HCT116 (cell line): Measurements from ENCODE around the gene ANAPC1. TPM values are rescaled to one million over a fixed set of nuclear protein-coding genes. Genes with fewer than 3 reads are reported as not detected.

ENCODE experiments used
- ATAC-seq: fragments of 200-7000 bp; cut with Tn5 transposase; 2 replicates; pipeline ENCODE4 v1.9.1; 2020; ENCODE audit warnings: mild to moderate bottlenecking, moderate library complexity
- BruUV-seq: library from RNA; stranded (reverse); fragments of 400-500 nt; replicated peaks from 2 replicates; lab custom pipeline; 2021; lab: Mats Ljungman, UMichigan
- CTCF ChIA-PET: fragments of 300-600 bp; sonication (Branson Sonifier 250); formaldehyde crosslinking; loops from one replicate; lab custom pipeline; 2021; ENCODE audit warnings: antibody characterized with exemption; lab: Charles Lee
- POLR2A ChIA-PET: fragments of 300-600, 350-600 bp; sonication (Branson Sonifier 250); formaldehyde crosslinking; loops from one replicate; lab custom pipeline; 2021; ENCODE audit warnings: antibody characterized with exemption; lab: Charles Lee
- RAD21 ChIA-PET, 2 experiments: fragments of 300-600 bp; sonication (Branson Sonifier 250); formaldehyde crosslinking; loops; one replicate each; lab custom pipeline; 2023; ENCODE audit warnings: low total read pairs in 2 of 2; ENCODE audit not compliant: uncharacterized antibody in 2 of 2, unreplicated experiment in 2 of 2, low non-redundant PET in 1 of 2; lab: Charles Lee
- DNase-seq: peaks from one replicate; pipeline ENCODE4 v3.0.0-alpha.2; 2010; ENCODE audit warnings: low read depth, low spot score
- H2AFZ ChIP-seq: fragments of 200-600 bp; shearing (Covaris generic), sonication (generic); 2 replicates; pipeline ENCODE4 v1.6.1; 2017; ENCODE audit warnings: low read depth, mixed run types, mixed read lengths, antibody characterized with exemption, low read length; ENCODE audit not compliant: poor library complexity, severe bottlenecking
- H3K27ac ChIP-seq: 2 replicates; pipeline ENCODE4 v1.5.1; 2012; ENCODE audit warnings: low read depth, low read length
- H3K27me3 ChIP-seq: fragments of 200-600 bp; sonication (generic); 2 replicates; pipeline ENCODE4 v1.6.1; 2016; ENCODE audit warnings: mixed run types, low read length, mixed read lengths; ENCODE audit not compliant: insufficient read depth
- H3K36me3 ChIP-seq, 2 experiments: fragments of 200-500 bp in 1 of 2; fragments of 200-600 bp in 1 of 2; sonication (Bioruptor generic) in 1 of 2; sonication (generic) in 1 of 2; 2 replicates each; pipeline versions ENCODE4 v1.5.1 to v1.6.1; 2014 to 2016; ENCODE audit warnings: low read length in 2 of 2, inconsistent platforms in 1 of 2, mixed read lengths in 1 of 2, mixed run types in 1 of 2; ENCODE audit not compliant: insufficient read depth in 2 of 2, control insufficient read depth in 1 of 2
- H3K4me1 ChIP-seq, 2 experiments: fragments of 200-600 bp in 1 of 2; sonication (generic) in 1 of 2; 2 replicates each; pipeline versions ENCODE4 v1.5.1 to v1.6.1; 2012 to 2017; ENCODE audit warnings: low read length in 2 of 2, inconsistent platforms in 1 of 2, mild to moderate bottlenecking in 1 of 2, mixed read lengths in 1 of 2, mixed run types in 1 of 2, moderate library complexity in 1 of 2; ENCODE audit not compliant: insufficient read depth in 2 of 2, control insufficient read depth in 1 of 2
- H3K4me2 ChIP-seq: fragments of 200-600 bp; sonication (generic); 2 replicates; pipeline ENCODE4 v1.6.1; 2017; ENCODE audit warnings: mixed run types, low read length, mixed read lengths
- H3K4me3 ChIP-seq, 2 experiments: fragments of 200-600 bp in 1 of 2; sonication (generic) in 1 of 2; replicated peaks in 1 of 2; 2 replicates each; pipeline ENCODE4 v1.5.1; 2011 to 2016; ENCODE audit warnings: low read length in 2 of 2, control low read depth in 1 of 2, low read depth in 1 of 2, mild to moderate bottlenecking in 1 of 2, mixed read lengths in 1 of 2, mixed run types in 1 of 2
- H3K79me2 ChIP-seq: fragments of 200-600 bp; sonication (generic); 2 replicates; pipeline ENCODE4 v1.6.1; 2017; ENCODE audit warnings: mild to moderate bottlenecking, mixed run types, low read length, moderate library complexity, mixed read lengths; ENCODE audit not compliant: insufficient read depth
- H3K9ac ChIP-seq: fragments of 200-600 bp; sonication (generic); 2 replicates; pipeline ENCODE4 v1.6.1; 2016; ENCODE audit warnings: low read length, mixed read lengths
- H3K9me2 ChIP-seq: fragments of 200-600 bp; sonication (generic), shearing (Covaris generic); 2 replicates; pipeline ENCODE4 v1.6.1; 2017; ENCODE audit warnings: mixed run types, mild to moderate bottlenecking, moderate library complexity; ENCODE audit not compliant: insufficient read depth
- H3K9me3 ChIP-seq, 2 experiments: fragments of 200-500 bp in 1 of 2; fragments of 200-600 bp in 1 of 2; sonication (Bioruptor generic) in 1 of 2; sonication (generic) in 1 of 2; 2 replicates each; pipeline ENCODE4 v1.6.1; 2014 to 2017; ENCODE audit warnings: low read length in 2 of 2, mixed read lengths in 2 of 2, inconsistent platforms in 1 of 2, low read depth in 1 of 2, mild to moderate bottlenecking in 1 of 2, mixed run types in 1 of 2, moderate library complexity in 1 of 2; ENCODE audit not compliant: control insufficient read depth in 1 of 2, insufficient read depth in 1 of 2
- H4K20me1 ChIP-seq: fragments of 200-600 bp; sonication (generic), shearing (Covaris generic); 2 replicates; pipeline ENCODE4 v1.6.1; 2017; ENCODE audit warnings: mixed run types, mild to moderate bottlenecking, moderate library complexity; ENCODE audit not compliant: insufficient read depth
- CTCF ChIP-seq, 3 experiments: fragments of 200-600 bp in 1 of 3; sonication (generic) in 1 of 3; IDR thresholded peaks in 2 of 3; conservative IDR thresholded peaks in 1 of 3; 2 replicates each; pipeline ENCODE4 v1.5.1; 2012 to 2017; ENCODE audit warnings: low read depth in 2 of 3, low read length in 2 of 3, antibody characterized with exemption in 1 of 3, borderline replicate concordance in 1 of 3, control low read depth in 1 of 3, mild to moderate bottlenecking in 1 of 3, mixed read lengths in 1 of 3, mixed run types in 1 of 3, moderate library complexity in 1 of 3; ENCODE audit not compliant: insufficient read depth in 1 of 3
- EGR1 ChIP-seq: IDR thresholded peaks from 2 replicates; pipeline ENCODE4 v1.6.1; 2012; ENCODE audit warnings: low read depth
- ELF1 ChIP-seq: IDR thresholded peaks from 2 replicates; pipeline ENCODE4 v1.6.1; 2012; ENCODE audit warnings: low read depth, borderline replicate concordance
- EZH2 ChIP-seq: fragments of 200-600 bp; sonication (generic); IDR thresholded peaks from 2 replicates; pipeline ENCODE4 v1.6.1; 2017; ENCODE audit warnings: antibody characterized with exemption, mixed run types
- EZH2phosphoT487 ChIP-seq: fragments of 200-600 bp; IDR thresholded peaks from 2 replicates; pipeline ENCODE4 v1.6.1; 2018; ENCODE audit warnings: antibody characterized with exemption, borderline replicate concordance
- POLR2A ChIP-seq: IDR thresholded peaks from 2 replicates; pipeline ENCODE4 v1.7.0; 2011; ENCODE audit warnings: borderline replicate concordance; ENCODE audit not compliant: insufficient read depth, insufficient read length; ENCODE audit errors: extremely low read depth
- REST ChIP-seq: IDR thresholded peaks from 2 replicates; pipeline ENCODE4 v1.6.1; 2012; ENCODE audit warnings: low read depth
- SIN3A ChIP-seq: IDR thresholded peaks from 2 replicates; pipeline ENCODE4 v1.6.1; 2012; ENCODE audit warnings: low read depth
- SRF ChIP-seq: IDR thresholded peaks from 2 replicates; pipeline ENCODE4 v1.6.1; 2012; ENCODE audit warnings: low read depth
- ZBTB33 ChIP-seq: IDR thresholded peaks from 2 replicates; pipeline ENCODE4 v1.6.1; 2011; ENCODE audit warnings: mild to moderate bottlenecking, low read length, moderate library complexity; ENCODE audit not compliant: insufficient replicate concordance; ENCODE audit errors: extremely low read depth
- ZFX ChIP-seq: fragments of 450-650 bp; IDR thresholded peaks from 2 replicates; pipeline ENCODE4 v1.6.1; 2017
- ZNF274 ChIP-seq: fragments of 200-500 bp; sonication (Bioruptor generic); IDR thresholded peaks from 2 replicates; pipeline ENCODE4 v1.6.1; 2014; ENCODE audit warnings: mild to moderate bottlenecking, low read depth, low read length, inconsistent platforms
- intact Hi-C: fragments of 100-400 bp; cut with micrococcal nuclease; formaldehyde crosslinking; loops from 2 replicates; pipeline ENCODE4 v1.10.0; 2022
- total RNA-seq: library from RNA; stranded (reverse); gene quantifications from one replicate; pipeline ENCODE4 v1.2.1, GENCODE V29; 2021; ENCODE audit not compliant: unreplicated experiment

Gene ANAPC1
- total RNA-seq, 1 experiment from 2014 or later: 76.5 TPM

- no peak for TF ChIP-seq ZNF274
- no peak for TF ChIP-seq CTCF (IDR thresholded peaks at IDR 0.05 in 2 of 3, conservative IDR thresholded peaks at IDR 0.05 in 1 of 3; ENCODE audit: borderline replicate concordance in 1 of 3, insufficient read depth in 1 of 3, low read depth in 2 of 3, low read length in 2 of 3)
- TF ChIP-seq SRF: no peak
- no peak for TF ChIP-seq EGR1
- TF ChIP-seq ELF1: no peak
- no peak for TF ChIP-seq ZBTB33
- TF ChIP-seq SIN3A: no peak
- no peak for TF ChIP-seq POLR2A
- TF ChIP-seq ZFX: no peak
- TF ChIP-seq EZH2: no peak
- no peak for TF ChIP-seq EZH2phosphoT487
- TF ChIP-seq REST: no peak
- TF ChIP-seq, all 23 proteins: peak for 0
- BruUV-seq: no TSS peak
- Histone ChIP-seq H3K9me3 (no peaks in the 10 kb centered on the region), H3K4me3 (no peak overlapping the region), H3K27ac (no peak overlapping the region), H4K20me1 (no peaks in the 10 kb centered on the region), H3K79me2 (no peaks in the 10 kb centered on the region), H3K27me3 (no peaks in the 10 kb centered on the region), H3K9me2 (no peaks in the 10 kb centered on the region), H3K9ac (no peak overlapping the region), H3K4me1 (peaks cover 0 to 15% of the 10 kb centered on the region in 2 experiments; a peak in 2 of 4 replicates), H3K36me3 (no peaks in the 10 kb centered on the region), H3K4me2 (no peak overlapping the region), H2AFZ (no peak overlapping the region)
- RAD21 ChIA-PET: no interaction called here
- POLR2A ChIA-PET: interaction anchor here (0.7 kb wide), 1 partner anchor 310 kb away, joined by 3 read pairs; no protein-coding TSS in a partner anchor
- no peak for DNase-seq
- intact Hi-C loops: no loop called here
- no peak for ATAC-seq
- CTCF ChIA-PET: interaction anchor here (1.4 kb wide), 1 partner anchor 8 kb away, joined by 3 read pairs; no protein-coding TSS in a partner anchor
Observed at GRCh38 chr2:111927723-111928122, 43.7 kb upstream of the ANAPC1 start.
